SK-N-SH (cell line): Measurements from ENCODE around the gene KDSR. TPM values are rescaled to one million over a fixed set of nuclear protein-coding genes. Genes with fewer than 3 reads are reported as not detected.

ENCODE experiments used
- CTCF ChIA-PET: fragments of 300-600, 350-600 bp; formaldehyde crosslinking; extraction: SDS; loops from one replicate; lab custom pipeline; 2021; lab: Yijun Ruan, JAX
- POLR2A ChIA-PET: fragments of 350-600 bp; sonication (Branson Sonifier 250); formaldehyde crosslinking; extraction: SDS; loops from one replicate; lab custom pipeline; 2020; ENCODE audit warnings: antibody characterized with exemption, inconsistent platforms; lab: Yijun Ruan, JAX
- DNase-seq: peaks from one replicate; pipeline ENCODE4 v3.0.0; 2012
- H2AFZ ChIP-seq: fragments of 200-600 bp; sonication (generic); 2 replicates; pipeline ENCODE4 v1.8.1; 2016; ENCODE audit warnings: antibody characterized with exemption, mild to moderate bottlenecking, low read depth
- H3F3A ChIP-seq: fragments of 200-600 bp; sonication (generic); replicated peaks from 2 replicates; pipeline ENCODE3; 2016; ENCODE audit warnings: antibody characterized with exemption, mild to moderate bottlenecking; ENCODE audit not compliant: insufficient read depth
- H3K27ac ChIP-seq, 2 experiments: fragments of 200-500 bp in 1 of 2; fragments of 200-600 bp in 1 of 2; sonication (Bioruptor generic) in 1 of 2; sonication (generic), shearing (Covaris generic) in 1 of 2; 2 replicates each; pipeline versions ENCODE4 v1.5.1 to v1.6.1; 2014 to 2016; ENCODE audit warnings: low read depth in 2 of 2, inconsistent platforms in 1 of 2, low read length in 1 of 2, mild to moderate bottlenecking in 1 of 2, mixed read lengths in 1 of 2
- H3K27me3 ChIP-seq: fragments of 200-600 bp; sonication (generic), shearing (Covaris generic); 2 replicates; pipeline ENCODE4 v1.6.1; 2016; ENCODE audit warnings: mixed run types; ENCODE audit not compliant: insufficient read depth
- H3K36me3 ChIP-seq, 2 experiments: fragments of 200-500 bp in 1 of 2; fragments of 200-600 bp in 1 of 2; sonication (Bioruptor generic) in 1 of 2; sonication (generic) in 1 of 2; replicated peaks in 1 of 2; 2 replicates each; pipeline versions ENCODE3 to v1.5.1; 2014 to 2016; ENCODE audit warnings: low read length in 1 of 2, mild to moderate bottlenecking in 1 of 2; ENCODE audit not compliant: insufficient read depth in 2 of 2, control insufficient read depth in 1 of 2
- H3K4me1 ChIP-seq, 2 experiments: fragments of 200-500 bp in 1 of 2; fragments of 200-600 bp in 1 of 2; sonication (Bioruptor generic) in 1 of 2; sonication (generic), shearing (Covaris generic) in 1 of 2; 2 replicates each; pipeline versions ENCODE4 v1.5.1 to v1.6.1; 2014 to 2016; ENCODE audit warnings: low read depth in 1 of 2, low read length in 1 of 2, mixed run types in 1 of 2; ENCODE audit not compliant: insufficient read depth in 2 of 2, control insufficient read depth in 1 of 2
- H3K4me2 ChIP-seq: fragments of 200-600 bp; sonication (generic), shearing (Covaris generic); 2 replicates; pipeline ENCODE4 v1.6.1; 2017; ENCODE audit warnings: mixed run types
- H3K4me3 ChIP-seq, 2 experiments: fragments of 200-500 bp in 1 of 2; fragments of 200-600 bp in 1 of 2; sonication (Bioruptor generic) in 1 of 2; sonication (generic), shearing (Covaris generic) in 1 of 2; 2 replicates each; pipeline versions ENCODE4 v1.5.1 to v1.8.1; 2014 to 2016; ENCODE audit warnings: low read depth in 2 of 2, inconsistent platforms in 1 of 2, low read length in 1 of 2, mild to moderate bottlenecking in 1 of 2, mixed read lengths in 1 of 2, moderate library complexity in 1 of 2
- H3K79me2 ChIP-seq: fragments of 200-600 bp; sonication (generic); 2 replicates; pipeline ENCODE4 v1.8.1; 2017; ENCODE audit warnings: mild to moderate bottlenecking; ENCODE audit not compliant: insufficient read depth
- H3K9ac ChIP-seq: fragments of 200-600 bp; sonication (generic); 2 replicates; pipeline ENCODE4 v1.6.1; 2017; ENCODE audit warnings: mixed run types
- H3K9me2 ChIP-seq: fragments of 200-600 bp; sonication (generic); 2 replicates; pipeline ENCODE4 v1.6.1; 2017; ENCODE audit warnings: mixed run types
- H3K9me3 ChIP-seq: fragments of 200-600 bp; sonication (generic); 2 replicates; pipeline ENCODE4 v1.6.1; 2017; ENCODE audit warnings: mixed run types, mild to moderate bottlenecking, moderate library complexity
- H4K20me1 ChIP-seq: fragments of 200-600 bp; sonication (generic); 2 replicates; pipeline ENCODE4 v1.6.1; 2017; ENCODE audit warnings: mild to moderate bottlenecking, mixed run types; ENCODE audit not compliant: insufficient read depth
- CTCF ChIP-seq: fragments of 200-600 bp; sonication (generic); IDR thresholded peaks from 2 replicates; pipeline ENCODE4 v1.6.1; 2017; ENCODE audit warnings: antibody characterized with exemption, mild to moderate bottlenecking, moderate library complexity
- EZH2phosphoT487 ChIP-seq: fragments of 200-600 bp; sonication (generic); IDR thresholded peaks from 2 replicates; pipeline ENCODE4 v1.6.1; 2017; ENCODE audit warnings: low read depth, mixed run types, mild to moderate bottlenecking, antibody characterized with exemption, moderate library complexity, borderline replicate concordance
- FOXM1 ChIP-seq: IDR thresholded peaks from 2 replicates; pipeline ENCODE4 v1.4.0; 2012; ENCODE audit warnings: low read depth, mild to moderate bottlenecking
- GATA2 ChIP-seq: sonication (generic); formaldehyde crosslinking; IDR thresholded peaks from 2 replicates; pipeline ENCODE4 v1.5.0; 2020; ENCODE audit warnings: mild to moderate bottlenecking, missing genetic modification reagents
- MAX ChIP-seq: IDR thresholded peaks from 2 replicates; pipeline ENCODE4 v1.4.0; 2012; ENCODE audit warnings: low read depth
- MEF2A ChIP-seq: IDR thresholded peaks from 2 replicates; pipeline ENCODE4 v1.4.0; 2012; ENCODE audit warnings: low read depth, borderline replicate concordance
- NFIC ChIP-seq: IDR thresholded peaks from 2 replicates; pipeline ENCODE4 v1.4.0; 2012; ENCODE audit warnings: borderline replicate concordance
- NRF1 ChIP-seq: IDR thresholded peaks from 2 replicates; pipeline ENCODE4 v1.6.1; 2012; ENCODE audit warnings: low read depth, mild to moderate bottlenecking, low read length
- RAD21 ChIP-seq: IDR thresholded peaks from 2 replicates; pipeline ENCODE4 v1.6.1; 2012; ENCODE audit warnings: mild to moderate bottlenecking, low read length
- TEAD4 ChIP-seq: IDR thresholded peaks from 2 replicates; pipeline ENCODE4 v1.4.0; 2012; ENCODE audit warnings: mild to moderate bottlenecking, borderline replicate concordance; ENCODE audit not compliant: insufficient read depth
- YY1 ChIP-seq: IDR thresholded peaks from 2 replicates; pipeline ENCODE4 v1.4.0; 2012; ENCODE audit warnings: low read depth, mild to moderate bottlenecking
- WGBS: methylation state at CpG from one replicate; pipeline ENCODE4 v1.1.6; 2017; ENCODE audit warnings: low lambda C conversion rate; 5-methylcytosine and 5-hydroxymethylcytosine counted together
- polyA plus RNA-seq, 3 experiments: library from polyadenylated mRNA; depleted of rRNA; stranded (reverse); fragments of >200 nt; gene quantifications; 2 replicates each; pipeline ENCODE4 v1.2.3, GENCODE V29; 2012
- TF ChIP-seq, protein P1 (sequence below): IDR thresholded peaks from 2 replicates; pipeline ENCODE4 v1.6.1; 2012; ENCODE audit warnings: mild to moderate bottlenecking, low read depth, low read length, moderate library complexity
- TF ChIP-seq, protein P2 (sequence below): IDR thresholded peaks from 2 replicates; pipeline ENCODE4; 2012

The KDSR gene
- polyA plus RNA-seq, 1 of the 3 experiments (the other 2 are of a cell fraction), result 22.3 TPM

DNA sequence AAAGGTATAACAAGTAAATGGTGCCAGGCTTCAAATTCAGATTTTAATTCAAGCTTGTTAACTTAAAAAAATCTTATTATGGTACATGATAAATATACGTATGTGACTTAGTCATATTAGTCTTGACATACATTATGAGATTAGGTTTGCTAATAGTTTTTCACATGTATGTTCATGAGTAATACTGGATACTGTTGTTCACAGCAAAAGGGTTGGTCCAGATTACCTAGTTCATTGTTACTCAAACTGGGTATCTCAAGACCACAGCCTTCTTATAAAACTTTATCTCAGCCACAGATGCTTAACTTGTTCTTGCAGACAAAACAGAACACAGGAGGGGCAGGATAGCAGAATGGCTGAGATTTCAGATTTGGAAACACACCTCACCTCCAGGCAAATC, 28.5 kb upstream of the KDSR start:
- Histone ChIP-seq H3K27me3 (no peaks in the 10 kb centered on the region), H3K27ac (no peak overlapping the region), H3F3A (peaks cover 16% of the 10 kb centered on the region), H4K20me1 (no peaks in the 10 kb centered on the region), H3K9me3 (no peaks in the 10 kb centered on the region), H3K36me3 (peaks cover 71 to 75% of the 10 kb centered on the region in 2 experiments), H3K4me1 (no peaks in the 10 kb centered on the region), H2AFZ (no peak overlapping the region), H3K4me2 (no peak overlapping the region), H3K9ac (no peak overlapping the region), H3K79me2 (no peaks in the 10 kb centered on the region), H3K4me3 (no peak overlapping the region), H3K9me2 (no peaks in the 10 kb centered on the region)
- no peak for DNase-seq
- TF ChIP-seq MAX (no peak), NFIC (no peak), EZH2phosphoT487 (no peak), MEF2A (no peak), CTCF (no peak), RAD21 (no peak), TEAD4 (no peak), YY1 (no peak), NRF1 (no peak), FOXM1 (no peak), GATA2 (no peak)
- TF ChIP-seq, protein P1, sequence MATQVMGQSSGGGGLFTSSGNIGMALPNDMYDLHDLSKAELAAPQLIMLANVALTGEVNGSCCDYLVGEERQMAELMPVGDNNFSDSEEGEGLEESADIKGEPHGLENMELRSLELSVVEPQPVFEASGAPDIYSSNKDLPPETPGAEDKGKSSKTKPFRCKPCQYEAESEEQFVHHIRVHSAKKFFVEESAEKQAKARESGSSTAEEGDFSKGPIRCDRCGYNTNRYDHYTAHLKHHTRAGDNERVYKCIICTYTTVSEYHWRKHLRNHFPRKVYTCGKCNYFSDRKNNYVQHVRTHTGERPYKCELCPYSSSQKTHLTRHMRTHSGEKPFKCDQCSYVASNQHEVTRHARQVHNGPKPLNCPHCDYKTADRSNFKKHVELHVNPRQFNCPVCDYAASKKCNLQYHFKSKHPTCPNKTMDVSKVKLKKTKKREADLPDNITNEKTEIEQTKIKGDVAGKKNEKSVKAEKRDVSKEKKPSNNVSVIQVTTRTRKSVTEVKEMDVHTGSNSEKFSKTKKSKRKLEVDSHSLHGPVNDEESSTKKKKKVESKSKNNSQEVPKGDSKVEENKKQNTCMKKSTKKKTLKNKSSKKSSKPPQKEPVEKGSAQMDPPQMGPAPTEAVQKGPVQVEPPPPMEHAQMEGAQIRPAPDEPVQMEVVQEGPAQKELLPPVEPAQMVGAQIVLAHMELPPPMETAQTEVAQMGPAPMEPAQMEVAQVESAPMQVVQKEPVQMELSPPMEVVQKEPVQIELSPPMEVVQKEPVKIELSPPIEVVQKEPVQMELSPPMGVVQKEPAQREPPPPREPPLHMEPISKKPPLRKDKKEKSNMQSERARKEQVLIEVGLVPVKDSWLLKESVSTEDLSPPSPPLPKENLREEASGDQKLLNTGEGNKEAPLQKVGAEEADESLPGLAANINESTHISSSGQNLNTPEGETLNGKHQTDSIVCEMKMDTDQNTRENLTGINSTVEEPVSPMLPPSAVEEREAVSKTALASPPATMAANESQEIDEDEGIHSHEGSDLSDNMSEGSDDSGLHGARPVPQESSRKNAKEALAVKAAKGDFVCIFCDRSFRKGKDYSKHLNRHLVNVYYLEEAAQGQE, result no peak
- TF ChIP-seq, protein P2, sequence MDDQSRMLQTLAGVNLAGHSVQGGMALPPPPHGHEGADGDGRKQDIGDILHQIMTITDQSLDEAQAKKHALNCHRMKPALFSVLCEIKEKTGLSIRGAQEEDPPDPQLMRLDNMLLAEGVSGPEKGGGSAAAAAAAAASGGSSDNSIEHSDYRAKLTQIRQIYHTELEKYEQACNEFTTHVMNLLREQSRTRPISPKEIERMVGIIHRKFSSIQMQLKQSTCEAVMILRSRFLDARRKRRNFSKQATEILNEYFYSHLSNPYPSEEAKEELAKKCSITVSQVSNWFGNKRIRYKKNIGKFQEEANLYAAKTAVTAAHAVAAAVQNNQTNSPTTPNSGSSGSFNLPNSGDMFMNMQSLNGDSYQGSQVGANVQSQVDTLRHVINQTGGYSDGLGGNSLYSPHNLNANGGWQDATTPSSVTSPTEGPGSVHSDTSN, result no peak
- ChIA-PET CTCF (interaction anchor here (1.0 kb wide), 1 partner anchor 9 kb away, joined by 4 read pairs; no protein-coding TSS in a partner anchor), POLR2A (no interaction called here)
- WGBS, result 98% methylated on average over 1 of the region's 1 CpG
